Measurements from ENCODE around the gene COQ7.

The COQ7 gene

DNA sequence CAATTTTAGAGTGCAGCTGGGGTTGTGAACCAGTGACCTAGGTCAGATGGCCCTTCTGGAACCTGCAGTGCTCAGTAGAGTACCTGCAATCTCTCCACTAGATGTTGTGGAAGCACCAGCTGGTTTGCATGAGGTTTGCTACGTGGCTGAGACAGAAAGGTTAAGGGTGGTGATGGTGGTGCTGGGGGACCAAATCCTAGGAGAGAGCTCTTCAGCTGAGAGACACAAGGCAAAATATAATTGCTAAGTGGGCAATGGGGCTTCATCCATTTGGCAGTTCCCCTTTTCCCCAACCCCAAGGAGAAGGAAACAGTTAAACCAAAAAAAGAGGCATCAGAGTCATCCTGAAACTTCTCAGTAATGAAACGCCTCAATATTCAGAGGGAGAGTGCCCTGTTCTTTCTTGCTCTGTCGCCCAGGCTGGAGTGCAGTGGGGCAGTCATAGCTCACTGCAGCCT, 60.3 kb downstream of the COQ7 start:
- TF ChIP-seq, protein P1, sequence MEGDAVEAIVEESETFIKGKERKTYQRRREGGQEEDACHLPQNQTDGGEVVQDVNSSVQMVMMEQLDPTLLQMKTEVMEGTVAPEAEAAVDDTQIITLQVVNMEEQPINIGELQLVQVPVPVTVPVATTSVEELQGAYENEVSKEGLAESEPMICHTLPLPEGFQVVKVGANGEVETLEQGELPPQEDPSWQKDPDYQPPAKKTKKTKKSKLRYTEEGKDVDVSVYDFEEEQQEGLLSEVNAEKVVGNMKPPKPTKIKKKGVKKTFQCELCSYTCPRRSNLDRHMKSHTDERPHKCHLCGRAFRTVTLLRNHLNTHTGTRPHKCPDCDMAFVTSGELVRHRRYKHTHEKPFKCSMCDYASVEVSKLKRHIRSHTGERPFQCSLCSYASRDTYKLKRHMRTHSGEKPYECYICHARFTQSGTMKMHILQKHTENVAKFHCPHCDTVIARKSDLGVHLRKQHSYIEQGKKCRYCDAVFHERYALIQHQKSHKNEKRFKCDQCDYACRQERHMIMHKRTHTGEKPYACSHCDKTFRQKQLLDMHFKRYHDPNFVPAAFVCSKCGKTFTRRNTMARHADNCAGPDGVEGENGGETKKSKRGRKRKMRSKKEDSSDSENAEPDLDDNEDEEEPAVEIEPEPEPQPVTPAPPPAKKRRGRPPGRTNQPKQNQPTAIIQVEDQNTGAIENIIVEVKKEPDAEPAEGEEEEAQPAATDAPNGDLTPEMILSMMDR (conservative IDR thresholded peaks at IDR 0.05; ENCODE audit: low read depth, low read length): no peak
- H3K4me3 ChIP-seq (ENCODE audit: low read length): no peak overlapping the region
- no peak for DNase-seq (ENCODE audit: low read depth)

DNA sequence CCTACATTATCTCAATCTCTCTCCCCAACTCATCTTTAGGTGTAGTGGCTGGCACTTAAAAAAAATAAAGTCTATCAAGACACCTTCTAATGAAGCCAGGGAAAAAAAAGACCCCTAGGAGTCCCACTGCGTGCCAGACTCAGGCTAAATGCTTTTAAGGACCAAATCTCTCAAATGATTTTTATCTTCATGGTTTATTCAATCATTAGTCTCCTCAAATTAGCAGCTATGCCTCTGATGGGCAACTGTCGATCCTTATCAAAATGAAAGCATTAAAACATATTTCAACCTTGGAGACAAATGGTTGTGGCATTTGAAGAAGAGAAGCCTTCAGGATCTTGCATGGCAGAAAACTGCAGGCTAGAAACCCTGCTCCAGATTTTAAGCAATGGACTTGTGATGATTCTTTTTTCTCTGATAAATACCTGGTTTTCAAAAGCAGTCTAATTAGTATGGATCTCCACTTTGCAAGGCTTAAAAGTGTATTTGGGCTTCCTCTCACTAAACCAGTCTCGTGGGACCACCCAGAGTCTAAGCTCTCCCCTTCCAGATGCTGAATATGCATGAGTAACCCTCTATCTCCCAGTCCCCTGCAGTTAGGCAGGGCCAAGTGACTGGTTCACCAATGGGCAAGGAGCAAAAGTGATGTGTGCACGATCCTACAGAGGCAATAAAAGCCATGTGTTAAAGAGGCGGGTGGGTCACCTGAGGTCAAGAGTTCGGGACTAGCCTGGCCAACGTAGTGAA, 61.2 kb downstream of the COQ7 start:
- TF ChIP-seq, protein P1 (conservative IDR thresholded peaks at IDR 0.05; ENCODE audit: low read depth, low read length): no peak
- H3K4me3 ChIP-seq (ENCODE audit: low read length): no peak overlapping the region
- DNase-seq (ENCODE audit: low read depth): no peak
